Measurements from ENCODE around the gene RCAN2.

- TF ChIP-seq CTCF (IDR thresholded peaks at IDR 0.05; ENCODE audit: extremely low read depth in 1 of 2, insufficient read depth in 1 of 2, low read depth in 1 of 2, low read length in 2 of 2) (no peak), JUN (IDR thresholded peaks at IDR 0.05; ENCODE audit: borderline replicate concordance, insufficient read depth, insufficient read length, low read depth) (no peak), EZH2 (IDR thresholded peaks at IDR 0.05; ENCODE audit: borderline replicate concordance, low read depth, low read length, severe bottlenecking) (no peak)
Measured at GRCh38 chr6:46216879-46217278, 274.4 kb downstream of the RCAN2 start.
